Measurements from ENCODE around the gene TAF5.

Gene TAF5

GRCh38 chr10:103367782-103368518, at the start of gene TAF5:
Gene TAF5 (plus strand): TSS chr10:103367976. CDS start chr10:103367990, 14 bp downstream.
- peak; percentile 71; the same call in 1 of the 2 replicates for TF ChIP-seq ZFX (IDR thresholded peaks at IDR 0.05)
- no peak for TF ChIP-seq CTCF (conservative IDR thresholded peaks at IDR 0.05)
- peak within 1 kb of the TSS; percentile 94 for H3K27ac ChIP-seq

GRCh38 chr10:103327906-103328305, 39.9 kb upstream of the TAF5 start:
- TF ChIP-seq CTCF (conservative IDR thresholded peaks at IDR 0.05) (no peak), ZFX (IDR thresholded peaks at IDR 0.05) (no peak)
- no peak overlapping the region for H3K27ac ChIP-seq

GRCh38 chr10:103333934-103334520, 33.7 kb upstream of the TAF5 start:
- TF ChIP-seq CTCF (conservative IDR thresholded peaks at IDR 0.05) (peak; percentile 87), ZFX (IDR thresholded peaks at IDR 0.05) (no peak)
- H3K27ac ChIP-seq: no peak overlapping the region

GRCh38 chr10:103334567-103334966, 33.2 kb upstream of the TAF5 start:
- TF ChIP-seq ZFX (IDR thresholded peaks at IDR 0.05): no peak
- no peak for TF ChIP-seq CTCF (conservative IDR thresholded peaks at IDR 0.05)

GRCh38 chr10:103336370-103336769, 31.4 kb upstream of the TAF5 start:
- TF ChIP-seq CTCF (conservative IDR thresholded peaks at IDR 0.05) (no peak), ZFX (IDR thresholded peaks at IDR 0.05) (no peak)
- H3K27ac ChIP-seq: no peak overlapping the region

More at GRCh38 chr10:103334567-103334966, 33.2 kb upstream of the TAF5 start:
- no peak overlapping the region for H3K27ac ChIP-seq

- no peak for TF ChIP-seq ZFX (IDR thresholded peaks at IDR 0.05)
- TF ChIP-seq CTCF (conservative IDR thresholded peaks at IDR 0.05): no peak
- peak overlapping the region; percentile 91 for H3K27ac ChIP-seq
Observed at GRCh38 chr10:103350175-103350516, 17.6 kb upstream of the TAF5 start.

- TF ChIP-seq CTCF (conservative IDR thresholded peaks at IDR 0.05) (no peak), ZFX (IDR thresholded peaks at IDR 0.05) (peak; percentile 96)
- peak within 1 kb of the TSS; percentile 91 for H3K27ac ChIP-seq
Observed at GRCh38 chr10:103350517-103351260, 17.1 kb upstream of the TAF5 start, which contains the start of gene PCGF6. Gene PCGF6 (minus strand): TSS chr10:103351140. CDS start chr10:103351066, 74 bp downstream.

Data from C4-2B (cell line).